HL-60/S4 (cell line): ENCODE data around the gene SH3PXD2A.

ENCODE experiments used
- in situ Hi-C: fragments of 300-500 bp; cut with MboI; formaldehyde crosslinking; loops from 2 replicates; pipeline ENCODE4 v1.14.3; 2022; ENCODE audit warnings: low sequenced_read_pairs

Gene SH3PXD2A

GRCh38 chr10:103555712-103556111 is 299.7 kb downstream of the SH3PXD2A start:
- in situ Hi-C loops: no loop called here

DNA sequence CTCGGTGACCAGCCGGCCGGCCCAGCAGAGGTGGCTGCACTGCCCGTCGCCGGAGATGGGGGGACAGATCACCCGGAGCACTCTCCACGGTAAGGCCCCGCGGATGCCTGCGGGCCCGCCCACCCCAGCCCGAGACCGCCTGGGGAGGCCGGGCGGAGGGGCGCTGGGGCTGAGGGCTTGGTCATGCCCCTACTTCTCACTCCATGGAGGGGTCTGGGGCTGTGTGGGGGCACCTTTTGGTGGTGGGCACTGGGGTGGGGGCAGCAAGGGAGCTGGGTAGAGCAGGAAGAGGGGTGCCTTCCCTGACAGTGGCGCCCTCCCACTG is 300.1 kb downstream of the SH3PXD2A start:
- in situ Hi-C loops: no loop called here

DNA sequence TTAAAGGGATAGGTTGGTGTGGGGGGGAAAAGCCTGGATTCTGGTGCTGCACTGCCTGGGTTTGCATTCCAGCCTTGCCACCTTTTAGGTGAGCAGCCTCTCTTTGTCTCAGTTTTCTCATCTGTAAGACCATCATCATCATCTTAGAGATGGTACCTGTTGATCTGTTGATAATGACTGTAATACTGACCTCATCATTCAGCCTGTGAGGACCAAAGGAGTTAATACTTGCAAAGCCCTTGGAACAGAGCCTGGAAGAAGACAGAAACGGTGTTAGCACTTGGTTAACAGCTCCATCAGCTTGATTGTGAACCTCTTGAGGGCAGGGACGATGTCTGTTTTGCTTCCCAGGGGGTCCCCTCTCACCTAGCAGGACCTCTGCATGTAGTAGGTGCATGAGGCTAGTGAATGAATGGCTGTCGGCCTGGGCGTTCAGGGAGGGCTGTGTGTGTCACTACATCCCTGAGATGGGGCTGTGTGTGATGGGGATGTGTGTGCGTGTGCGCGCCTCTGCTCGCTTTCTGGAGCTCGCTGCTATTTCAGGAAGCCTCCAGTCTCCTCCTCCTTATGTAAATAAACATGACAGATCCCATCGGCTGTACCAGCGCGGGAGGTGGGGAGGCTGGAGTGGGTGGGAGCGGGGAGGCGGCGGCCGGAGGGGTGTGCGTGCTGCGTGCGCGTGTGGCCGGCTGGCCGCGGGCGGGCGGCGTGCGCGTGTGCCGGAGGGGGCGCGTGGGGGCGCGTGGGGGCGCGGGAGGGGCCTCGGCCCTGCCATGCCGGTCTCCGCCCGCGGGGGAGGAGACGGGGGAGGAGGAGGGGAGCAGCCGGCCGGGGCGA is 300.7 kb downstream of the SH3PXD2A start:
- in situ Hi-C loops: no loop called here

GRCh38 chr10:103553743-103554487 is 301.5 kb downstream of the SH3PXD2A start:
- in situ Hi-C loops: no loop called here

DNA sequence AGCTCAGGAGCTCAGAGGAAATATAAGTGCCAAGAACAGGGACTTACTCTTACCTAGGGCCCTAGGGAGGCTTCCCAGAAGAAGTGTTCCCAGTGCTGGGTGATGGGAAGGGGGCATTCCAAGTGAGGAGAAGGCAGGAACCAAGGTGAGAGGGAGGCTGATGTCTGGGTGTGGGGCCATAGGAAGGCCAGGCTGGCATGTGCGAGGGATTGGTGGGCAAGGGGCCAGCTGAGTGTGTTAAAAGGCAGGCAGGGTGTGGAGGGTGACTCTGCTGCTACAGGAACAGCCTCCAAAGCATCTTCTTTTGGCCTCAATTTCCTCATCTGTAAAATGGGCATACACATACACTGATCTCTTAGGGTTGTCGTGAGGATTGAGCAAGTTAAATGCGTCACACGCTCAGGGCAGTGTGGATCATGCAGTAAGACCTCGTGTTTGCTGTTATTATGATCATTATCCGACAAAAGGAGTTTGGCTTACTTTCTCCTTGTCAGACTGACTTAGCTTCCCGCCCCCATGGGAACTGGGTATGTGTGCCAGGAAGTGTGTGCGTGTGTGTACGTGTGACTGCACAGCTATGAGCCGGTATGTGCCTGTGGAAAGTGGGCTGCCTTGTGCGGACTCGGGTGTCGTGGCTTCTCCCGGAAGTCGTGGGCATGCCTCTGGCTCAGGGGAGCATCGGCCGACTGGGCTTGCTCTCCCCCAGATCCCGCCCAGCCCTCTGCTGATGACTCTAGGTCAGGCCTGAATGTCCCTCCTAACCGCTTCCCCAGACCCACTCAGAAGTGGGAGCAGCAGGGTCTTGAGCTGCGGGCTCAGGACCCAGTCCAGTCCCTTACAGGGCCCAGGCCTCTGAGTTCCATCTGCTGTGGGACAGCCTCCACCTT is 302.3 kb downstream of the SH3PXD2A start:
- in situ Hi-C loops: no loop called here

DNA sequence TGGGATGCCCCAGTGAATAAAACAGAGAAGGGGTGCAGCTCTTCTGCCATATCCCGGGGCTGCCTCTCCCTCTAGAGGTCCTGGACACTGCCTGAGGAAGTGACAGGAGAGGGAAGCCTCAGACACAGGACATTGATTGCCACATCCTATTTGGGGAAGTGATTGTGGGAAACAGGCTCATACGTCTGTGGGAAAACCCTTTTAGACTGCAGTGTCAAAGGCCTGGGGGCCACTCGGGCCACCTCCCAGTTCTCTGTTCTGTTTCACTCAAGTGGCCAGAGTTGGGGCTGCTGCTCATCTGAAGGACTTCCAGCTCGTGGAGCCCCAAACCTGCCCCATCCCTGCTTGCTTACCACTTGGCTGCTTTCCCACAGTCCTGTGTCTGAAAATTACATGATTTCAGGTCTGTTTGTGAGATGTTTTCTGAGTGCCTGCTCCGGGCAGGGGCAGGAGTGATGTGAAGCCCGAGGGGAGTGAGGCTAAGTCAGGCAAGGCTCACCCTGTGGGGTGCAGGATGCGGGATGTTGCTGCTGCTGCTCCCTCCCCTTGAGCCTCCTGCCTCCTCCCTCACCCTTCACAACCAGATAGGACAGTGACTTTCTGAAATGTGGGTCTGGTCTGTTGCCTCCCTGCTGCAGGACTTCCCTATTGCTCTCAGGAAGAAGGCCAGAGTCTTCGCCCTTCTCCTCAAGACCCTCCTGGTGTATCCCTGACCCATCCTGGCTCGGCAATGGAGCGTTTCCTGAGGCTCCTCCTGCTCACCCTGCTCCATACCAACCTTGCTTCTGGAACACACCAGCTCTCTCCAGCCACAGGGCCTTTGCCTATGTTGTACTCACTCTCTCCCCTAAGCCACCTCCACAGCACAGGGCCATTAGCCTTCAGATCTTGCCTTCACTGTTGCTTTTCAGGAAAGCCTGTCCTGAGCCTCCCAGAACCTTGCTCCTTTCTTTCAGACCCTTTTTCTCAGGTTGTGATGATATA is 303.5 kb downstream of the SH3PXD2A start:
- in situ Hi-C loops: no loop called here

DNA sequence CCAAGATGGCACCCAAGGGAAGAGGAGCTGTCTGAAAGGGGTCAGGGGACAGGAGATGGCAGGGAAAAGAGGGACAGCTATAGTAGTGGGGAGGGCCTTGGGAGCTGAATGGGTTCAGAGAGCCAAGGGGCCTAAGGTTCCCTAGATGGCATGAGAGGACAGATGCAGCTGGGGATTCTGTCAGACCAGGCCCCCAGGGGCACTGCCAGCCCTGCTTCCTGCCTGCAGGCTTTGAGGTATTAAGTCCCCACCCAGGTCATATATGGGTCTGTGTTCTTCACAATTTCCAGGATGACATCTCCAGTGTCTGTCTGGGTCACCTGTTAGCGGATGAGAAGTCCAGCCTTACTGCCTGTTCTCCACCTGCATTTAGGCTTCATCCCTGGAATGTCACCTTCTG is 305.1 kb downstream of the SH3PXD2A start:
- in situ Hi-C loops: no loop called here

DNA sequence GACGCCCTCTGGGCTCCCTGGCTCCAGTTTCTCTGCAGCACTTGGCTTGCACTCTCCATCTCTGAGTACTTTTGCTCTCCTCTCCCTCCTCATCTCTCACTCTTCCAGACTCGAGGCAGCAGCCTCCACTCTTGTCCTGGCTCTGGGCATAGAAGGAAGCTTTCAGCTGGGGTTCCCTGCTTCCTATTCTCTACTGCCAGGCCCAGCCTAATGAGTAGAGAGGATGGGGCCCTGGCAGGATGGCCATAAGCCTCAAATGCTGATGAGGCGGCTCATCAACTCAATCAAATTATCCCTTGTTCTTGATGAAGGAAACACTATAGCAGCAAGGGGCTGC is 306.1 kb downstream of the SH3PXD2A start:
- in situ Hi-C loops: no loop called here

GRCh38 chr10:103548581-103549348 is 306.6 kb downstream of the SH3PXD2A start:
- in situ Hi-C loops: no loop called here

DNA sequence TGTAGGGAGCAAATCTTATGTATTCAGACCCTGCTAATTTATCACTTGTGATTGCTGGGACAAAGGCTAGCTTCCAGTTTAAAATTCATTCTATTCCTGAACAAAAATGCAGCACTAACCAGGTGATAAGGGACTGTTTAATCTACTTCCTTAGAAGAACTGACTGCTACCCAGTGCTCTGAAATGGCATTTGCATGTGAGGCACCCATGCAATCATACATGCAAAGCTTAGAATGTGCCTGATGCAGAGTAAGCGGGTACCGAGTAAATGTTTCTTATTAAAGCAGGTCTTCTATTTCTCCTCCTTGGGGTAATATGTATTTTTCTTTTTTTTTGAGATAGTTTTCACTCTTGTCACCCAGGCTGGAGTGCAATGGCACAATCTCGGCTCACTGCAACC is 307.4 kb downstream of the SH3PXD2A start:
- in situ Hi-C loops: no loop called here

DNA sequence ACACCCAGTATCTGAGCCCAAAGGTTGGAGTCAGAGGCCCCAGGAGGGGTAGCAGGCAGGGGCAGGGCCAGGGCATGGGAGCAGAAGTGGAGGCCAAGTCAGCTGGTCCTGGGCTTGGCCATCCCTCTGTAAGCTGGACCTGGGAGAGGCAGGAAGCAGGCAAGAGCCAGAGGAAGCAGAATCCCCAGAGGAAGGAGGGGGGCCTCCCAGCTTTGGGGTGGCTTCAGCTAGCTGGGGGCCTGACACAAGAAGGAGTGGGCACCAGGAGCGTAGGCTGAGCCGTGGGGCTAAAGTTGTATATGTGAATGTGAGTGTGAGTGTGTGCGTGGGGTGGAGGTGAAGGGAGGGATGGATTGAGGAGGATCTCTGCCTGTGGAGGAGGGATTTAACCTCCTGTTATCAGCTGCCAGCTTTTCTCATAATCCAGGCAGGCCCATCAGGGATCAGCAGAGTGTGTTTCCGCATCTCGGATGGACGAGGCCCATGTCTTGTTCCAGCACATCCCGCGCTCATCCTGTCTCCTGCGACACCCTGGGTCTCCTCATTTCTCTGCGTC is 307.9 kb downstream of the SH3PXD2A start:
- in situ Hi-C loops: no loop called here

GRCh38 chr10:103546401-103546800 is 309.0 kb downstream of the SH3PXD2A start:
- in situ Hi-C loops: no loop called here

DNA sequence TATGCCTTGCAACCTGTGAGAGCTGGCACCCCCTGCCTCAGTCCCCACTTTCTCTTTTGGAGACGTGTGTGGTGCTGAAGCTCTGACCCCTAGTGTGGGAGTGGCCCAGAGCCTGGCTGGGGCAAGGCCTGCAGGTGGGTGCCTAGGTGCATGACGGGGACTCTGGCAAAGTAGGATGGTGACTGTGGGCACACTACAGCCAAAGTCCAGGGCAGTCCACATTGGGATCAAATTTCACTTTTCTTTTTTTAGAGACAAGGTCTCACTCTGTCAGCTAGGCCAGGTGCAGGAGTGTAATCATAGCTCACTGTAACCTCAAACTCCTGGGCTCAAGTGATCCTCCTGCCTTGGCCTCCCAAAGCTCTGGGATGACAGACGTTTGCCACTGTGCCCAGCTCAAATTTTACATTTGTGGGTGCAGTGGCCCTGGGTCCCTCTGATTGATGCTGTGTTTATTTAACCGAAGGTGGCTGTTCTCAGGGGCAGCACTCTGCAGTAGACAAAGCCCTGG is 309.6 kb downstream of the SH3PXD2A start:
- in situ Hi-C loops: no loop called here

GRCh38 chr10:103545366-103545765 is 310.0 kb downstream of the SH3PXD2A start:
- in situ Hi-C loops: no loop called here

DNA sequence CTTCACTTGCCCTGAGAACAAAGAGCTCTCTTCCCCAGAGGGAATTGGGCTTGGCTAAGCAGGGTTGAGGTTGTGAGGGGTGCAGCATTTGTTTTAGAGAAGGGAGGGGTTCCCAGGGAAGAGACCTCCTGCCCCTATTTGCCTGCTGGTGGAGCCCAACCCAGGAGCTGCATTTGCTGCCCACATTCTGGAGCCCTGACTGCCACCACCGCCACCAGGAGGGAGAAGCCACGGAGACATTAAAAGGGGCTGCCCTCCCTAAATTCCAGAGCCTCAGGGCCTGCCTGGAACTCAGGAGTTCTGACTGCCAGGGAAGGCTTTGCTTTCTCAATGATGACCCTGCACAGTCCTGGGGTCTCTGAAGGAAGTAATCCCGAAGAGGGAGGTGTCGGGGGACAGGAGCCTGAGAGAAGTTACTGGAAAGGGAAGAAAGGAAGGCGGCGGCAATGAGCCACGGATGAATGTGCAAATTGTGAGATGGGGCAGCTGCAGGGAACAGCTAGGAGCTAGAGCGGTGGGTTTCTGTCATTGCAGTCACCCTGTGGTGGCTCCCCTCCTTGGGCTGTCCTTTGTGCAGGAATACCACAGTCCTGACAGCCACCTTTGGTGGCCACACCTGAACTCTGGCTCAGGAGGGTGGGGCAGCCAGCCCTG is 310.6 kb downstream of the SH3PXD2A start:
- in situ Hi-C loops: no loop called here
